Activated B cell treated with CpG ODN at 0.5 μM for 24 hours (primary cell): ENCODE results near the gene PRR5. TPM values are rescaled to one million over a fixed set of nuclear protein-coding genes. Genes with fewer than 3 reads are reported as not detected.

Experiments used
- ATAC-seq: fragments of 200-7000 bp; cut with Tn5 transposase; one replicate; pipeline ENCODE4 v1.10.0; 2021; ENCODE audit warnings: low read depth, mild to moderate bottlenecking, moderate library complexity
- CTCF ChIA-PET: fragments of 350-600 bp; sonication (Branson Sonifier 250); formaldehyde crosslinking; loops from one replicate; lab custom pipeline; 2021; ENCODE audit warnings: antibody characterized with exemption; lab: Charles Lee
- POLR2A ChIA-PET: fragments of 350-600 bp; sonication (Branson Sonifier 250); formaldehyde crosslinking; loops from one replicate; lab custom pipeline; 2021; ENCODE audit warnings: antibody characterized with exemption; lab: Charles Lee
- DNase-seq: peaks from one replicate; pipeline ENCODE4 v3.0.0; 2022
- H3K27ac Mint-ChIP-seq: one replicate; pipeline ENCODE4 v1.8.0; 2020; ENCODE audit warnings: mixed read lengths
- H3K27me3 Mint-ChIP-seq: one replicate; pipeline ENCODE4 v1.8.0; 2021; ENCODE audit warnings: mixed read lengths
- H3K36me3 Mint-ChIP-seq: one replicate; pipeline ENCODE4 v1.8.0; 2021; ENCODE audit warnings: low read depth, mixed read lengths
- H3K4me1 Mint-ChIP-seq: one replicate; pipeline ENCODE4 v1.8.0; 2021; ENCODE audit warnings: mixed read lengths
- H3K4me3 Mint-ChIP-seq: one replicate; pipeline ENCODE4 v1.8.0; 2020; ENCODE audit warnings: mild to moderate bottlenecking, mixed read lengths
- H3K9me3 Mint-ChIP-seq: one replicate; pipeline ENCODE4 v1.8.0; 2020; ENCODE audit warnings: mixed read lengths
- intact Hi-C: fragments of 100-400 bp; cut with micrococcal nuclease; formaldehyde crosslinking; loops from one replicate; pipeline ENCODE4 v1.15.1; 2024
- total RNA-seq: library from RNA; stranded (reverse); gene quantifications from 2 replicates; pipeline ENCODE4 v1.2.3, GENCODE V29; 2022
- TF ChIP-seq, protein P1 (sequence below): fragments of 200-600 bp; IDR thresholded peaks from one replicate; pipeline ENCODE4 v1.8.0; 2022; ENCODE audit warnings: antibody characterized with exemption, mild to moderate bottlenecking

Gene PRR5
- total RNA-seq, 1 donor from 2014 or later: 18.0 TPM

DNA sequence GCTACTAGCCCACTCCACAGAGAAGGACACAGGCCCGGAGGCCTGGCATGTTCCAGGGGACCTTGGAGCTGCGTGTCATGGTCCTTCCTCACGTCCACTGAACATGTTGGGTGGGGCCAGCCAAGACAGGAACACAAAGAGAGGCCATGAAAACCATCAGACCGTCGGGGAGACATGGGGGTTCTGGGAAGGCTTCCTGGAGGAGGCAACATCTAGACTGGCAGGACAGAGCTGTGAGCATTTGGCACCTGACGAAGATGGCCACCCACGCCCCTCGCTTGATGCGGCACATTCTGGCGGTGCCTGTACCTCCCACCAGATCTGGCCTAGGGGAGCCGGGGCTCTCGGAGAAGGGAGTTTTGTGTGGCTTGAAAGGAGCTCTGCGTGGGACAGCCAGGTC lies 25.7 kb downstream of the PRR5 start:
- ChIA-PET CTCF (interaction anchor here (1.2 kb wide), 1 partner anchor 25 kb away, joined by 3 read pairs; no protein-coding TSS in a partner anchor), POLR2A (no interaction called here)
- DNase-seq (no peak), ATAC-seq (no peak)
- Mint-ChIP-seq H3K27ac (no peak overlapping the region), H3K36me3 (peaks cover 14% of the 10 kb centered on the region), H3K4me1 (peaks cover 10% of the 10 kb centered on the region), H3K27me3 (no peaks in the 10 kb centered on the region), H3K4me3 (no peak overlapping the region), H3K9me3 (no peaks in the 10 kb centered on the region)
- intact Hi-C loops: no loop called here
- TF ChIP-seq, protein P1, sequence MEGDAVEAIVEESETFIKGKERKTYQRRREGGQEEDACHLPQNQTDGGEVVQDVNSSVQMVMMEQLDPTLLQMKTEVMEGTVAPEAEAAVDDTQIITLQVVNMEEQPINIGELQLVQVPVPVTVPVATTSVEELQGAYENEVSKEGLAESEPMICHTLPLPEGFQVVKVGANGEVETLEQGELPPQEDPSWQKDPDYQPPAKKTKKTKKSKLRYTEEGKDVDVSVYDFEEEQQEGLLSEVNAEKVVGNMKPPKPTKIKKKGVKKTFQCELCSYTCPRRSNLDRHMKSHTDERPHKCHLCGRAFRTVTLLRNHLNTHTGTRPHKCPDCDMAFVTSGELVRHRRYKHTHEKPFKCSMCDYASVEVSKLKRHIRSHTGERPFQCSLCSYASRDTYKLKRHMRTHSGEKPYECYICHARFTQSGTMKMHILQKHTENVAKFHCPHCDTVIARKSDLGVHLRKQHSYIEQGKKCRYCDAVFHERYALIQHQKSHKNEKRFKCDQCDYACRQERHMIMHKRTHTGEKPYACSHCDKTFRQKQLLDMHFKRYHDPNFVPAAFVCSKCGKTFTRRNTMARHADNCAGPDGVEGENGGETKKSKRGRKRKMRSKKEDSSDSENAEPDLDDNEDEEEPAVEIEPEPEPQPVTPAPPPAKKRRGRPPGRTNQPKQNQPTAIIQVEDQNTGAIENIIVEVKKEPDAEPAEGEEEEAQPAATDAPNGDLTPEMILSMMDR: no peak

DNA sequence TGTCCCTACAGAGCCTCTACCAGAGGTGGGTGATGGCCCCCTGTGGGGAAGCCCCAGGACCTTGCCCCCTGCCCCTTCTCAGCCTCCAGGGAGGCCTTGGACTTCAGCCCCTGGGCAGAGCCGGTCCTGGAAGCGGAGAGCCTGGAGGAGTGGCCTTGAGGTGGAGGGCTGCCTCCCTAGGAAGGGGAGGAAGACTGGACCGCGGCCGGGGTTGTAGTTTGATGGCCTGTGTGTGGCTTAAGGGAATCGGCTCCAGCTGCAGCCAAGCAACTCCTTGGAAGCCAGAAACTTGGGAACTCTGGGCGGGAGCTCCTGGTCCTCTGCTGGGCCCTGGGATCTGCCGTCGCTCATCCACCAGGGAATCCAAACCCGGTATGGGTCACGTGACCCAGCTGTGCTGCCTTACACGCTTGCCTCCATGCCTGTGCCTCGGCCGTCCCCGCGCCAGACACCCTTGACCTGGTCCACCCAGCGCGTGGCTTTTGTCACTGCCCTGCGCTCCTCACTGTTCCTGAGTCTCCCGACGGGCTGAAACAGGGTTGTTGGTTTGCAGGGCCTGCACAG lies 26.8 kb downstream of the PRR5 start:
- no peak overlapping the region for H3K4me3 Mint-ChIP-seq
- TF ChIP-seq, protein P1: no peak
- H3K27ac Mint-ChIP-seq: no peak overlapping the region
- no peaks in the 10 kb centered on the region for H3K27me3 Mint-ChIP-seq
- H3K9me3 Mint-ChIP-seq: no peaks in the 10 kb centered on the region
- ChIA-PET CTCF (interaction anchor here (1.0 to 2.3 kb wide), 3 partner anchors 26 to 44 kb away, joined by 3 to 11 read pairs (median 3); no protein-coding TSS in a partner anchor), POLR2A (interaction anchor here (0.6 to 1.1 kb wide), 3 partner anchors 19 to 334 kb away, joined by 3 to 5 read pairs (median 3); partner anchors contain the start of gene PRR5)
- ATAC-seq: no peak
- DNase-seq: no peak
- intact Hi-C loops: no loop called here
- peaks cover 10% of the 10 kb centered on the region for H3K4me1 Mint-ChIP-seq
- H3K36me3 Mint-ChIP-seq: peaks cover 14% of the 10 kb centered on the region

DNA sequence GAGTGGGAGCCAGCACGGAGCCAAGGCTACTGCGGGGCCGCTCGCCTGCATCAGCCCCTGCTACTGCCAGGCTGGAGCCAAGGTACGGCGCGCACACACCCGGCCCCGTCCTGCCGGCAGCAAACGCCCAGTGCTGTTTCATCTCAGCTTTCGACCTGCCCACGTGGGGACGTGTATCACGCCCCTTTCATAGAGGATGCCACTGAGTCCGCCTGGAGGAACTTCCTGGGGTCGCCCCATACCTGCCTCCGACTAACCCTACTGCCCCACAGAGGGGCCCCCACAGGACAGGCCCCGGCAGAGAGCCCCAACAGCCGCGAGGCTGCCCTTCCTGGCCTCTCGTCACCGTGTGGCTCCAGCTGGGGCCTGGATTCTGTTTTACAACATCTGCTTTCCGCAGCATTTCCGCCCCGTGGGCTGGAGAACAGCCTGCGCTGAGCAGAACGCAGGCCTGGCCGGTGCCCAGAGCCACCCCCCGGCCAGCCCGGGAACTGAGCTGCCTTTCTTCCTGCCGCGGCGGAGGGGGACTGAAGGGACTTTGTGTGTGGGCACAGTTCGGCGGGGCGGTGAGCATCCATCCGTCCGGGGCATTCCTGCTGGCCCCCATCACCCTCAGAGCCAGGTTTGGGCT lies 27.5 kb downstream of the PRR5 start:
- H3K4me3 Mint-ChIP-seq: no peak overlapping the region
- DNase-seq (no peak), ATAC-seq (peak; percentile 60)
- no peaks in the 10 kb centered on the region for H3K27me3 Mint-ChIP-seq
- peaks cover 10% of the 10 kb centered on the region for H3K4me1 Mint-ChIP-seq
- ChIA-PET CTCF (interaction anchor here (1.1 to 2.3 kb wide), 2 partner anchors 11 to 31 kb away, joined by 3 to 11 read pairs; no protein-coding TSS in a partner anchor), POLR2A (interaction anchor here (0.6 to 1.1 kb wide), 2 partner anchors 27 to 333 kb away, joined by 3 read pairs; partner anchors contain the start of gene PRR5)
- peaks cover 12% of the 10 kb centered on the region for H3K36me3 Mint-ChIP-seq
- intact Hi-C loops: no loop called here
- TF ChIP-seq, protein P1: no peak
- no peak overlapping the region for H3K27ac Mint-ChIP-seq
- H3K9me3 Mint-ChIP-seq: no peaks in the 10 kb centered on the region

DNA sequence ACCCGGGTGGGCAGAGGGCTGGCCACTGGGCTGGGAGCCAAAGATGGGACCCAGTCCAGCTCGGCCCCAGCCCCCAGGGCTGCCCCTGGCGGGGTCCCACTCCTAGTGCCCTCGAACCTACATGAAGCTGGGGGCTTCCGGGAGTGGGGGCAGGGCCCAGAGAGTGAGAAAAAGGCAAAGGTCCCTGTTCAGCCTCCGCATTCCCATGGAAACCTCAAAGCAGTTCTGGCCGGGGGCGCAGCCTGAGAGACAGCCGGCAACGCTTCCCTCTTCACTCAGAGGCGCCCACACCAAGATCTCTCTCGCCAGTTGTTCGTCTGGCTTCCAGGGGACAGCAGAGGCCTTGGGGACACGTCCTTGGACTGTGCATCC lies 28.0 kb downstream of the PRR5 start:
- ChIA-PET CTCF (interaction anchor here (1.1 to 2.3 kb wide), 2 partner anchors 11 to 32 kb away, joined by 3 to 11 read pairs; no protein-coding TSS in a partner anchor), POLR2A (interaction anchor here (1.1 kb wide), 1 partner anchor 28 kb away, joined by 3 read pairs; the partner anchor contains the start of gene PRR5)
- intact Hi-C loops: no loop called here
- Mint-ChIP-seq H3K36me3 (peaks cover 11% of the 10 kb centered on the region), H3K4me1 (peaks cover 10% of the 10 kb centered on the region), H3K27ac (no peak overlapping the region), H3K27me3 (no peaks in the 10 kb centered on the region), H3K4me3 (no peak overlapping the region), H3K9me3 (no peaks in the 10 kb centered on the region)
- no peak for ATAC-seq
- TF ChIP-seq, protein P1: no peak
- DNase-seq: no peak
